ENCODE data around the gene SLC47A2.

SLC47A2 gene

GRCh38 chr17:19741832-19742457 lies 25.6 kb upstream of the SLC47A2 start:
- H3K4me3 ChIP-seq (ENCODE audit: low read depth, low read length) = no peak overlapping the region
- no peak for DNase-seq (ENCODE audit: low read depth)
- no peak for TF ChIP-seq CTCF (IDR thresholded peaks at IDR 0.05; ENCODE audit: insufficient read depth, low read depth, low read length, missing control alignments)

- no peak for TF ChIP-seq CTCF (IDR thresholded peaks at IDR 0.05; ENCODE audit: insufficient read depth, low read depth, low read length, missing control alignments)
- no peak for DNase-seq (ENCODE audit: low read depth)
- H3K4me3 ChIP-seq (ENCODE audit: low read depth, low read length) = no peak overlapping the region
Measured at GRCh38 chr17:19740933-19741332, 24.5 kb upstream of the SLC47A2 start.

GRCh38 chr17:19739241-19740201 lies 23.1 kb upstream of the SLC47A2 start:
- DNase-seq (ENCODE audit: low read depth) = no peak
- no peak for TF ChIP-seq CTCF (IDR thresholded peaks at IDR 0.05; ENCODE audit: insufficient read depth, low read depth, low read length, missing control alignments)
- H3K4me3 ChIP-seq (ENCODE audit: low read depth, low read length) = no peak overlapping the region

GRCh38 chr17:19738757-19739156 lies 22.4 kb upstream of the SLC47A2 start:
- TF ChIP-seq CTCF (IDR thresholded peaks at IDR 0.05; ENCODE audit: insufficient read depth, low read depth, low read length, missing control alignments) = no peak
- DNase-seq (ENCODE audit: low read depth) = no peak
- no peak overlapping the region for H3K4me3 ChIP-seq (ENCODE audit: low read depth, low read length)

- no peak for DNase-seq (ENCODE audit: low read depth)
- H3K4me3 ChIP-seq (ENCODE audit: low read depth, low read length) = no peak overlapping the region
Measured at GRCh38 chr17:19738073-19738449, 21.7 kb upstream of the SLC47A2 start.

More at GRCh38 chr17:19738073-19738449, 21.7 kb upstream of the SLC47A2 start:
- TF ChIP-seq CTCF (IDR thresholded peaks at IDR 0.05; ENCODE audit: insufficient read depth, low read depth, low read length, missing control alignments) = no peak
